ENCODE results near the gene PDE6C.

Gene PDE6C

GRCh38 chr10:93715345-93715744, 103.0 kb downstream of the PDE6C start:
- Histone ChIP-seq H3K4me3 (ENCODE audit: insufficient read depth, low read depth, low read length) (no peak overlapping the region), H3K27ac (ENCODE audit: insufficient read depth, low read depth, low read length, poor library complexity, severe bottlenecking) (no peak overlapping the region), H3K36me3 (ENCODE audit: control insufficient read depth, insufficient read depth, low read length) (no peaks in the 10 kb centered on the region), H3K4me1 (ENCODE audit: control insufficient read depth, insufficient read depth, low read length) (no peaks in the 10 kb centered on the region), H3K27me3 (ENCODE audit: control insufficient read depth, insufficient read depth, low read length, poor library complexity, severe bottlenecking) (no peaks in the 10 kb centered on the region), H3K9me3 (ENCODE audit: control insufficient read depth, low read length) (no peaks in the 10 kb centered on the region)
- 93 to 96% methylated on average over 4 of the region's 5 CpGs for WGBS, 2 experiments

Data from ectodermal cell (in vitro differentiated cells).